Mammary epithelial cell (primary cell): ENCODE measurements around the gene DPP8.

Experiments
- EZH2 ChIP-seq: IDR thresholded peaks from 2 replicates; pipeline ENCODE4 v1.6.1; 2012; ENCODE audit warnings: low read length, inconsistent platforms, borderline replicate concordance
- TF ChIP-seq, protein P1 (sequence below), 2 donors: IDR thresholded peaks in 1 of 2; conservative IDR thresholded peaks in 1 of 2; 2 replicates each; pipeline ENCODE4 v1.5.1; 2011 to 2012; ENCODE audit warnings: inconsistent platforms in 2 of 2, low read length in 2 of 2, mild to moderate bottlenecking in 2 of 2, control low read depth in 1 of 2, low read depth in 1 of 2; ENCODE audit not compliant: insufficient read depth in 1 of 2; ENCODE audit errors: extremely low read depth in 1 of 2

DNA sequence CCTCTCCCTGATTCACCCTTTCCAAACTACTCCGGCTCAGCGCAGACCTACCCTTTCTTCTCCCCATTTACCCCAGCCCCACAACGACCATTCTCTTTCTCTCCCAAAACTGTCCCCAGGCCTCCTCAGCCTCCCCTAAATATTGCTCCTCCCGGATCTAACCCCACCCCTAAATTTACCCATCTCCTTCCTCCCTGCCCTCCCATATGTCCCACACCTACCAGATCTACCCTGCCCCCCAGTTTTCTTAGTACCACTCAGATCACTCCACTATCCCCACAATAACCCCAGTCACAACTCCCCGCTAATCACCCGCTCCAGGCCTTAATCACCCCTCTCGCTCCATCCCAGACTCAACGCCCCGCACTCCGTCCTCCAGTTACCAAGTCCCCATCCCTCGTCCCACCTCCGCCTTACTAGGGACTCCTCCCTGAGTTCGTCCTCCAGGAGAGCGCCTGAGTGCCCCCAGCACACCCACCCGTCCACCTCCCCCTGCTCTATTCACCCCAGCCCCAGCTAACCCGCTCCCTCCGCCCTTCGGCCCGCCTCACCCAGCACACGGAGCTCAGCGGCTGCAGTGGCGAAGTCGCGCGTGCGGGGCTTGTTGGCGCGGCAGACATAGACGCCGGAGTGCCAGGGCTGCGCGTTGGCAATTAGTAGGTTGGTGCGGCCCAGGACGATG is 121.1 kb downstream of the DPP8 start:
- TF ChIP-seq, protein P1, sequence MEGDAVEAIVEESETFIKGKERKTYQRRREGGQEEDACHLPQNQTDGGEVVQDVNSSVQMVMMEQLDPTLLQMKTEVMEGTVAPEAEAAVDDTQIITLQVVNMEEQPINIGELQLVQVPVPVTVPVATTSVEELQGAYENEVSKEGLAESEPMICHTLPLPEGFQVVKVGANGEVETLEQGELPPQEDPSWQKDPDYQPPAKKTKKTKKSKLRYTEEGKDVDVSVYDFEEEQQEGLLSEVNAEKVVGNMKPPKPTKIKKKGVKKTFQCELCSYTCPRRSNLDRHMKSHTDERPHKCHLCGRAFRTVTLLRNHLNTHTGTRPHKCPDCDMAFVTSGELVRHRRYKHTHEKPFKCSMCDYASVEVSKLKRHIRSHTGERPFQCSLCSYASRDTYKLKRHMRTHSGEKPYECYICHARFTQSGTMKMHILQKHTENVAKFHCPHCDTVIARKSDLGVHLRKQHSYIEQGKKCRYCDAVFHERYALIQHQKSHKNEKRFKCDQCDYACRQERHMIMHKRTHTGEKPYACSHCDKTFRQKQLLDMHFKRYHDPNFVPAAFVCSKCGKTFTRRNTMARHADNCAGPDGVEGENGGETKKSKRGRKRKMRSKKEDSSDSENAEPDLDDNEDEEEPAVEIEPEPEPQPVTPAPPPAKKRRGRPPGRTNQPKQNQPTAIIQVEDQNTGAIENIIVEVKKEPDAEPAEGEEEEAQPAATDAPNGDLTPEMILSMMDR (conservative IDR thresholded peaks at IDR 0.05 in 1 of 2, IDR thresholded peaks at IDR 0.05 in 1 of 2; ENCODE audit: extremely low read depth in 1 of 2, insufficient read depth in 1 of 2, low read depth in 1 of 2, low read length in 2 of 2), result no peak
- peak; percentile 79 for TF ChIP-seq EZH2
